GM23338 (cell line): ENCODE measurements around the gene GDI2. TPM values are rescaled to one million over a fixed set of nuclear protein-coding genes. Genes with fewer than 3 reads are reported as not detected.

Experiments used
- ATAC-seq: fragments of 200-7000 bp; cut with Tn5 transposase; 3 replicates; pipeline ENCODE4 v1.9.1; 2020
- DNase-seq: peaks from one replicate; pipeline ENCODE4 v3.0.0-alpha.2; 2015; ENCODE audit warnings: low spot score
- H2AFZ ChIP-seq: fragments of 200-600 bp; sonication (generic); 2 replicates; pipeline ENCODE4 v1.8.0; 2016; ENCODE audit warnings: antibody characterized with exemption, mild to moderate bottlenecking, moderate library complexity
- H3F3A ChIP-seq: fragments of 200-600 bp; sonication (generic); replicated peaks from 2 replicates; pipeline ENCODE4 v1.8.0; 2017; ENCODE audit warnings: antibody characterized with exemption, mixed run types, low read depth
- H3K27ac ChIP-seq: fragments of 200-600 bp; sonication (generic); 2 replicates; pipeline ENCODE4 v1.6.1; 2016; ENCODE audit warnings: low read depth
- H3K27me3 ChIP-seq: fragments of 200-600 bp; sonication (generic); 2 replicates; pipeline ENCODE4 v1.8.0; 2016; ENCODE audit warnings: mild to moderate bottlenecking, mixed run types, moderate library complexity; ENCODE audit not compliant: insufficient read depth
- H3K36me3 ChIP-seq: fragments of 200-600 bp; sonication (generic); 2 replicates; pipeline ENCODE4 v1.8.0; 2016; ENCODE audit warnings: mild to moderate bottlenecking; ENCODE audit not compliant: insufficient read depth
- H3K4me1 ChIP-seq: fragments of 200-600 bp; sonication (generic); 2 replicates; pipeline ENCODE4 v1.8.0; 2016; ENCODE audit warnings: mild to moderate bottlenecking, moderate library complexity; ENCODE audit not compliant: insufficient read depth
- H3K4me2 ChIP-seq: fragments of 200-600 bp; sonication (generic); 2 replicates; pipeline ENCODE4 v1.7.1; 2017; ENCODE audit warnings: mixed run types
- H3K4me3 ChIP-seq: fragments of 200-600 bp; sonication (generic); 2 replicates; pipeline ENCODE4 v1.6.1; 2016; ENCODE audit warnings: mixed run types
- H3K79me2 ChIP-seq: fragments of 200-600 bp; sonication (generic); replicated peaks from 2 replicates; pipeline ENCODE4 v1.8.0; 2017; ENCODE audit warnings: mild to moderate bottlenecking; ENCODE audit not compliant: insufficient read depth
- H3K9me2 ChIP-seq: fragments of 200-600 bp; sonication (generic); 2 replicates; pipeline ENCODE4 v1.8.0; 2017; ENCODE audit not compliant: insufficient read depth
- H4K20me1 ChIP-seq: fragments of 200-600 bp; sonication (generic); replicated peaks from 2 replicates; pipeline ENCODE4 v1.8.0; 2017; ENCODE audit warnings: mild to moderate bottlenecking; ENCODE audit not compliant: insufficient read depth
- H3K27ac Mint-ChIP-seq: 2 replicates; pipeline ENCODE4 v1.8.0; 2020; ENCODE audit warnings: inconsistent platforms, mild to moderate bottlenecking, moderate library complexity, mixed read lengths
- H3K27me3 Mint-ChIP-seq: 3 replicates; pipeline ENCODE4 v1.8.0; 2022; ENCODE audit warnings: low read depth, mild to moderate bottlenecking, moderate library complexity, mixed read lengths, inconsistent platforms; ENCODE audit not compliant: insufficient read depth, poor library complexity
- H3K36me3 Mint-ChIP-seq: 3 replicates; pipeline ENCODE4 v1.8.0; 2021; ENCODE audit warnings: low read depth, mild to moderate bottlenecking, inconsistent platforms, moderate library complexity, mixed read lengths
- H3K4me1 Mint-ChIP-seq: 3 replicates; pipeline ENCODE4 v1.8.0; 2020; ENCODE audit warnings: mild to moderate bottlenecking, inconsistent platforms, mixed read lengths
- H3K4me3 Mint-ChIP-seq: 3 replicates; pipeline ENCODE4 v1.8.0; 2021; ENCODE audit warnings: moderate library complexity, mild to moderate bottlenecking, inconsistent platforms, mixed read lengths
- H3K9me3 Mint-ChIP-seq: 3 replicates; pipeline ENCODE4 v1.8.0; 2020; ENCODE audit warnings: moderate library complexity, mild to moderate bottlenecking, inconsistent platforms, mixed read lengths
- CREB1 ChIP-seq: fragments of 250-450 bp; sonication (Bioruptor Pico); IDR thresholded peaks from 2 replicates; pipeline ENCODE4 v1.5.0; 2020; ENCODE audit warnings: low read depth, mild to moderate bottlenecking, moderate library complexity
- CTCF ChIP-seq, 2 experiments: fragments of 200-600 bp in 1 of 2; sonication (generic) in 1 of 2; conservative IDR thresholded peaks; 2 replicates each; pipeline versions ENCODE4 v1.5.1 to v1.6.1; 2016 to 2017; ENCODE audit warnings: antibody characterized with exemption in 2 of 2, low read depth in 2 of 2, mild to moderate bottlenecking in 2 of 2, moderate library complexity in 1 of 2
- ETS1 ChIP-seq: IDR thresholded peaks from 2 replicates; pipeline ENCODE4 v1.6.1; 2016; ENCODE audit warnings: antibody characterized with exemption
- EZH2 ChIP-seq: fragments of 200-600 bp; sonication (generic); IDR thresholded peaks from one replicate; pipeline ENCODE4 v1.8.0; 2017; ENCODE audit warnings: antibody characterized with exemption, mild to moderate bottlenecking, low read depth; ENCODE audit not compliant: unreplicated experiment
- EZH2phosphoT487 ChIP-seq: fragments of 200-600 bp; sonication (generic); IDR thresholded peaks from one replicate; pipeline ENCODE4 v1.8.1; 2018; ENCODE audit warnings: antibody characterized with exemption; ENCODE audit not compliant: unreplicated experiment
- JUNB ChIP-seq: IDR thresholded peaks from one replicate; pipeline ENCODE4 v1.6.1; 2016; ENCODE audit warnings: antibody characterized with exemption; ENCODE audit not compliant: unreplicated experiment
- NANOG ChIP-seq: IDR thresholded peaks from 2 replicates; pipeline ENCODE4 v1.6.1; 2016; ENCODE audit warnings: antibody characterized with exemption, borderline replicate concordance
- POLR2AphosphoS5 ChIP-seq: IDR thresholded peaks from 2 replicates; pipeline ENCODE4 v1.6.1; 2016; ENCODE audit warnings: antibody characterized with exemption, low read depth
- REST ChIP-seq: IDR thresholded peaks from one replicate; pipeline ENCODE4 v1.6.1; 2018; ENCODE audit warnings: antibody characterized with exemption; ENCODE audit not compliant: unreplicated experiment
- STAT1 ChIP-seq: IDR thresholded peaks from one replicate; pipeline ENCODE4 v1.6.1; 2016; ENCODE audit warnings: antibody characterized with exemption; ENCODE audit not compliant: unreplicated experiment
- ZNF114 ChIP-seq: fragments of 250-450 bp; sonication (Bioruptor Pico); IDR thresholded peaks from 2 replicates; pipeline ENCODE4 v1.5.0; 2020; ENCODE audit warnings: mild to moderate bottlenecking, moderate library complexity
- ZNF331 ChIP-seq: fragments of 250-450 bp; sonication (Bioruptor Pico); IDR thresholded peaks from 2 replicates; pipeline ENCODE4 v1.5.0; 2020; ENCODE audit warnings: low read depth, mild to moderate bottlenecking, moderate library complexity
- ZNF462 ChIP-seq: fragments of 250-450 bp; sonication (Bioruptor Pico); IDR thresholded peaks from 2 replicates; pipeline ENCODE4 v1.5.0; 2020; ENCODE audit warnings: mild to moderate bottlenecking, moderate library complexity
- polyA plus RNA-seq: library from polyadenylated mRNA; unstranded; fragments of >200 nt; fragmentation: Nextera tagmentation; extraction: Ambion mirVana; gene quantifications from 2 replicates; pipeline ENCODE4 v1.2.1, GENCODE V29; 2016
- total RNA-seq: library from RNA; depleted of rRNA; stranded (reverse); fragments of >200 nt; shearing (Covaris generic); gene quantifications from 2 replicates; pipeline ENCODE4 v1.2.3, GENCODE V29; 2014

Gene GDI2
- total and polyA plus RNA-seq, 2 experiments from 2014 or later = 269 to 505 TPM

DNA sequence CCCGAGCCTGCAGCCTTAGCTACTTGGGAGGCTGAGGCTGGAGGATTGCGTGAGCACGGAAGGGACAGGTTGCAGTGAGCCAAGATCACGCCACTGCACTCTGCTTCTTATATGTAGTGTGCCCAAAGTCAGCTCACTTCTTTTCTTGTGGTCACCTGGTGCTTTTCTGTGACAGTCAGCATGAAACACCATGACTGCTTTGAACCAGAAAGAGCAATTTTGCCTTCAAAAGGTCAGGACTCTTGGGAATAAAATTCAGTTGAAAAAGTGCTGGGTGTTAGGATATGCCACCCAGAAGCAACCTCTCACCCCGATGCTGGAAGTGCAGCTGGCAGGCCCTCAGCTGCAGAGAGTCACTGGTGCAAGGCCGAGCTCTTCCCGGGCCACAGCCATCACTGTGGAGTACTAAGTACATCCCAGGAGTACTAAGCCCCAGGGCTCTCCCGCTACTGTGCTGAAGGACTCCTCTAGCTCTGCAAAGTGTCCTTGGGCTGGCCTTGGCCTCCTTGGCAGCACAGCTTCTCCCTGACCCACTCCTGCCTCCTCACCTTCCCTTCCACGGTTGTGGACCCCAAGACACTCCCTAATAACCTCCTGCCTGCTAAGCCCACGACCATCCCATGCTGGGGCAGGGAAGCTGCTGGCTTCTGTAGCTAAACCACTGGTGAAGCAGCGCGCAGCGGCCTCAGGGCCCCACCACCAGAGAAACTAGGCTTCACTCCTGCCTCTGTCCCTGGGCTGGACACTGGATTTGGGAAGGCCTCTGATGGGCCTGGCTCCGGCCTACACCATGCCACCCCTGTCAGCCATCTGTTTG is 17.6 kb upstream of the GDI2 start:
- Histone ChIP-seq H3K36me3 (no peaks in the 10 kb centered on the region), H3F3A (no peaks in the 10 kb centered on the region), H3K4me3 (no peak overlapping the region), H3K79me2 (no peaks in the 10 kb centered on the region), H3K27me3 (no peaks in the 10 kb centered on the region), H2AFZ (no peak overlapping the region), H3K4me2 (no peak overlapping the region), H3K9me2 (no peaks in the 10 kb centered on the region), H4K20me1 (no peaks in the 10 kb centered on the region), H3K4me1 (no peaks in the 10 kb centered on the region), H3K27ac (no peak overlapping the region)
- no peaks in the 10 kb centered on the region for H3K36me3 Mint-ChIP-seq
- no peaks in the 10 kb centered on the region for H3K4me1 Mint-ChIP-seq
- peaks cover 2% of the 10 kb centered on the region for H3K27me3 Mint-ChIP-seq
- DNase-seq = no peak
- H3K27ac Mint-ChIP-seq = no peak overlapping the region
- no peak overlapping the region for H3K4me3 Mint-ChIP-seq
- H3K9me3 Mint-ChIP-seq = no peaks in the 10 kb centered on the region
- TF ChIP-seq ETS1 (no peak), ZNF331 (CRISPR knock-in tag) (no peak), REST (no peak), ZNF462 (CRISPR knock-in tag) (no peak), CTCF (conservative IDR thresholded peaks at IDR 0.05; ENCODE audit: low read depth in 2 of 2) (no peak), EZH2phosphoT487 (no peak), EZH2 (no peak), STAT1 (no peak), JUNB (no peak), POLR2AphosphoS5 (no peak), NANOG (no peak), CREB1 (CRISPR knock-in tag) (no peak), ZNF114 (CRISPR knock-in tag) (no peak)
- no peak for ATAC-seq
